Dendritic cell treated with granulocyte-macrophage colony-stimulating factor and Interleukin-4, amounts not matched to agents 40 ng/mL and 50 ng/mL, for 4 days (primary cell): ENCODE results near the gene SPARC.
"Not testable (repeated sequence)": the region's sequence is repeated elsewhere in the genome, so short reads cannot be mapped to it uniquely, and the experiment has no call there.

Experiments used
- H3K27ac Mint-ChIP-seq: one replicate; pipeline ENCODE4 v1.8.0; 2022; ENCODE audit warnings: mild to moderate bottlenecking, mixed read lengths
- H3K27me3 Mint-ChIP-seq: one replicate; pipeline ENCODE4 v1.8.0; 2022; ENCODE audit warnings: mild to moderate bottlenecking, mixed read lengths
- H3K36me3 Mint-ChIP-seq: one replicate; pipeline ENCODE4 v1.8.0; 2022; ENCODE audit warnings: low read depth, mixed read lengths
- H3K4me1 Mint-ChIP-seq: one replicate; pipeline ENCODE4 v1.8.0; 2022; ENCODE audit warnings: low read depth, mixed read lengths
- H3K4me3 Mint-ChIP-seq: one replicate; pipeline ENCODE4 v1.8.0; 2022; ENCODE audit warnings: mild to moderate bottlenecking, moderate library complexity, mixed read lengths
- H3K9me3 Mint-ChIP-seq: one replicate; pipeline ENCODE4 v1.8.0; 2022; ENCODE audit warnings: mixed read lengths
- intact Hi-C: fragments of 100-400 bp; cut with micrococcal nuclease; formaldehyde crosslinking; loops from one replicate; pipeline ENCODE4 v1.15.0; 2022

Gene SPARC, protein sequence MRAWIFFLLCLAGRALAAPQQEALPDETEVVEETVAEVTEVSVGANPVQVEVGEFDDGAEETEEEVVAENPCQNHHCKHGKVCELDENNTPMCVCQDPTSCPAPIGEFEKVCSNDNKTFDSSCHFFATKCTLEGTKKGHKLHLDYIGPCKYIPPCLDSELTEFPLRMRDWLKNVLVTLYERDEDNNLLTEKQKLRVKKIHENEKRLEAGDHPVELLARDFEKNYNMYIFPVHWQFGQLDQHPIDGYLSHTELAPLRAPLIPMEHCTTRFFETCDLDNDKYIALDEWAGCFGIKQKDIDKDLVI

DNA sequence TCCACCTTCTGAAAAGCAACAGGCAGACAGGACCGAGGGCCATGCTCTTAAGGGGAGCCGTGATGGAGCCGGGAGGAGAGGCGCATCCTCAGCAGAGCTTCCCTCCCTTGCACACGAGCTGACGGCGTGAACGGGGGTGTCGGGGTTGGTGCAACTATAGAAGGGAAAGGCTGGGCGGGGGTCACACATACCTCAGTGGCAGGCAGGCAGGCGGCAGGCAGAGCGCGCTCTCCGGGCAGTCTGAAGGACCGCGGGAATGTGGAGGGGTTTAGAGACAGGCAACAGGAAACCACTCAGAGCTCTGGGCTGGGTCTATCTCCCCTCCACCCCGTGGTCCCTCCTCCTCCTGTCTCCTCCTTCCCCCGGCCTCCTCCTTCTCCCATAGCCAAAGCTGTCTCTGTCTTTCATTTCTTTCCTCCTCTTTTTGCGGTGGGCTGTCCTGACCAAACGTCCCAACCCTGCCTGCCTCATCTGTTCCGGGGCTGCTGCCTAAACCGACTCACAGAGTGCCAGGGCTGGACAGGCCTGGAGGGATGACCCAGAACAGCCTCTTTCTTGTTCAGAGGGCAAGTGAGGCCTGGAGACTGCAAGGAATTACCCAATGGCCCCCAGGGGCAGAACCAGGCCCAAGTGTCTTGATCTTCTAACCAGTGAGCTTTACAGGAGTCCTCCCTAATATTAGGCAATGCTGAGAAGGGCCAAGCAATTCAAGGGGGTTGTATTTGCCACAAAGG lies at the start of gene SPARC:
Gene SPARC, minus strand, starts transcription at position 242 of the 734 bp plus-strand sequence. CDS start 10,727 bp downstream, outside the sequence.
- Mint-ChIP-seq H3K27me3 (peaks cover 14% of the 10 kb centered on the region), H3K4me3 (peak within 1 kb of the TSS; percentile 54), H3K27ac (no peak within 1 kb of the TSS), H3K9me3 (no peaks in the 10 kb centered on the region), H3K36me3 (no peaks in the 10 kb centered on the region), H3K4me1 (peaks cover 54% of the 10 kb centered on the region)
- intact Hi-C loops = no loop called here

GRCh38 chr5:151735646-151736045 lies 48.9 kb upstream of the SPARC start:
- Mint-ChIP-seq H3K9me3 (no peaks in the 10 kb centered on the region), H3K4me1 (peaks cover 2% of the 10 kb centered on the region), H3K27ac (no peak overlapping the region), H3K4me3 (no peak overlapping the region), H3K27me3 (no peaks in the 10 kb centered on the region), H3K36me3 (peaks cover 73% of the 10 kb centered on the region)
- intact Hi-C loops = no loop called here

DNA sequence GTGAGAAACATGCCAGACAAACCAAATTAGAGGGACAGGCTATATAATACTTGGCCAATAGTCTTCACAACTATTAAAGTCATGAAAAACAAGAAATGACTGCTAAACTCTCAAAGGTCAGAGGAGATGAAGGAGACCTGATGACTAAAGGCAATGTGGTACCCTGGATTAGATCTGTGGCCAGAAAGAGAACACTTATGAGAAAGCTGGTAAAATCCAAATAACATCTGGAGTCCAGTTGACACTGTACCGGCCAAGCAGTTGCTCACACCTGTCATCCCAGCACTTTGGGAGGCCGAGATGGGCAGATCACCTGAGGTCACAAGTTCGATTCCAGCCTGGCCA lies 47.3 kb upstream of the SPARC start:
- no peak overlapping the region for H3K4me3 Mint-ChIP-seq
- no peaks in the 10 kb centered on the region for H3K4me1 Mint-ChIP-seq
- peaks cover 13% of the 10 kb centered on the region for H3K9me3 Mint-ChIP-seq
- intact Hi-C loops = no loop called here
- H3K27ac Mint-ChIP-seq = no peak overlapping the region
- H3K36me3 Mint-ChIP-seq = peaks cover 73% of the 10 kb centered on the region
- no peaks in the 10 kb centered on the region for H3K27me3 Mint-ChIP-seq

- H3K36me3 Mint-ChIP-seq = peaks cover 70% of the 10 kb centered on the region
- H3K9me3 Mint-ChIP-seq = peaks cover 14% of the 10 kb centered on the region
- H3K27ac Mint-ChIP-seq = no peak overlapping the region
- intact Hi-C loops = no loop called here
- no peaks in the 10 kb centered on the region for H3K27me3 Mint-ChIP-seq
- no peak overlapping the region for H3K4me3 Mint-ChIP-seq
- H3K4me1 Mint-ChIP-seq = no peaks in the 10 kb centered on the region
These were observed 46.8 kb upstream of the SPARC start for GRCh38 chr5:151733358-151734063.

DNA sequence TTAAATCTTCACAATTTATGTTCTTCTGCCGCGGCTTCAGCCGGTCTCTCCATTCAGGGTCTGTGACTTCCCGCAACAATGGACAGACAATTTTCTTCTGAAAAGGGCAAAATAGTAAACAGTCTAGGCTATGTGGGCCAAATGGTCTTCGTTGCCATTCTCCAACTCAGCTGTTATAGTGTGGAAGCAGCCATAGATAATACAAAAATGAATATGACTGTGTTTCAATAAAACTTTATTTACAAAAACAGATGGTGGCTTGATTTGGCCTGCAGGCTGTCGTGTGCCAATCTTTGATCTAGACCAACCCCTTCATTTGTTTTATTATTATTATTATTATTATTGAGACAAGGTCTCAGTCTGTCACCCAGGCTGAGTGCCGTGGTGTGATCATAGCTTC lies 43.7 kb upstream of the SPARC start:
- Mint-ChIP-seq H3K4me1 (no peaks in the 10 kb centered on the region), H3K4me3 (no peak overlapping the region), H3K27me3 (no peaks in the 10 kb centered on the region), H3K9me3 (peaks cover 14% of the 10 kb centered on the region), H3K36me3 (peaks cover 56% of the 10 kb centered on the region), H3K27ac (no peak overlapping the region)
- intact Hi-C loops = no loop called here

GRCh38 chr5:151729597-151729996 lies 42.9 kb upstream of the SPARC start:
- H3K4me3 Mint-ChIP-seq, H3K4me1 Mint-ChIP-seq, H3K27ac Mint-ChIP-seq, H3K27me3 Mint-ChIP-seq, intact Hi-C loops: not testable (repeated sequence)
- Mint-ChIP-seq H3K9me3 (peaks cover 14% of the 10 kb centered on the region), H3K36me3 (peaks cover 55% of the 10 kb centered on the region)

DNA sequence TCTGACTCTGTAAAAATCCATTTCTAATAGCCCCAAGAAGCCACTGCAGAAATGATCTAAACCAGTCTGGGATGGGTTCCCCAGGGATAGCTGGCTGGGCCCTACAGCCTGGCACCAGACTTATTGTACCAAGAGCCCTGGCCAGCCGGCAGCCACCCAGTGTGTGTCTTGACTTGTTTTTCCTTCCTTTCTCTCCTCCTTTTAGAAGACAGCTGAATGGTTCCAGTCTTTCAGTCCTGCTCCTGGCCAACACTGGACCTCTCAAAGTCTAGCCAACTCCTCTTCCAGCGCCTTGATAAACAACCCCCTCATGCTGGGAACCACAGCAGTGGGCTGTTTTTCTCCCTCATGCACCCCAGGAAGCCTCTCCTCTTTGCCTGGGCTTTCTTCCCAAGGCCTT lies 37.6 kb upstream of the SPARC start:
- intact Hi-C loops = no loop called here
- peaks cover 4% of the 10 kb centered on the region for H3K9me3 Mint-ChIP-seq
- no peaks in the 10 kb centered on the region for H3K27me3 Mint-ChIP-seq
- H3K27ac Mint-ChIP-seq = no peak overlapping the region
- no peak overlapping the region for H3K4me3 Mint-ChIP-seq
- peaks cover 23% of the 10 kb centered on the region for H3K4me1 Mint-ChIP-seq
- H3K36me3 Mint-ChIP-seq = peaks cover 11% of the 10 kb centered on the region

- intact Hi-C loops = no loop called here
- Mint-ChIP-seq H3K27me3 (no peaks in the 10 kb centered on the region), H3K9me3 (no peaks in the 10 kb centered on the region), H3K4me1 (peaks cover 26% of the 10 kb centered on the region), H3K27ac (no peak overlapping the region), H3K36me3 (peaks cover 7% of the 10 kb centered on the region), H3K4me3 (no peak overlapping the region)
These were observed 35.8 kb upstream of the SPARC start for GRCh38 chr5:151722546-151722945.

GRCh38 chr5:151721812-151722391 lies 35.2 kb upstream of the SPARC start:
- peaks cover 28% of the 10 kb centered on the region for H3K4me1 Mint-ChIP-seq
- intact Hi-C loops = no loop called here
- peaks cover 7% of the 10 kb centered on the region for H3K36me3 Mint-ChIP-seq
- H3K9me3 Mint-ChIP-seq = no peaks in the 10 kb centered on the region
- H3K27ac Mint-ChIP-seq = no peak overlapping the region
- H3K4me3 Mint-ChIP-seq = no peak overlapping the region
- no peaks in the 10 kb centered on the region for H3K27me3 Mint-ChIP-seq

DNA sequence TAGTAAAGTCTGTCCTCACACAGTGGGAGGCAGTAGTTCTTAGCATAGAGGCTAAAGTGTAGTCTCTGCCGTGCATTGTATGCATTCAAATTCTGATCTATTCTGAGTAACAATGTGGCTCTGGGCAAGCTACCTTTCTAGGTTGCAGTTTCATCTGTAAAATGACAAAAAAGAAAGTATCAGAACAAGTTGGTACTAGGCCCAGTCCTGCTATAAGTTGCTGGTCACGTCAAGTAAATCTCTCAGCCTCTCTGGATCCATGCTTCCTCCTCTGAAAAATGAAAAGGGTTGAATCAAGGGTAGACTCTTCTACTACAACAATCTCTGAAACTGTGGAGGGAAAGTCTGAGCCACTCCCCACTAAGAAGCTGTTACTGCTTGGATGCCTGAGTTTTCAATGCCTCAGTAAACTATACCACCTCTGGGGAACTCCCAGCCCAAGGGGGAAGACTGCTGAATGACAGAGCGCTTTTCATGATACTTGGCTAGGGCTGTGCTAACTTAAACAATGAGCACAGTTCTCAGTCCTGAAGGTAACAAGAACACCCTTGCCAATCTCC lies 34.5 kb upstream of the SPARC start:
- intact Hi-C loops = no loop called here
- Mint-ChIP-seq H3K4me1 (peaks cover 28% of the 10 kb centered on the region), H3K27ac (no peak overlapping the region), H3K4me3 (no peak overlapping the region), H3K36me3 (peaks cover 3% of the 10 kb centered on the region), H3K9me3 (no peaks in the 10 kb centered on the region), H3K27me3 (no peaks in the 10 kb centered on the region)

DNA sequence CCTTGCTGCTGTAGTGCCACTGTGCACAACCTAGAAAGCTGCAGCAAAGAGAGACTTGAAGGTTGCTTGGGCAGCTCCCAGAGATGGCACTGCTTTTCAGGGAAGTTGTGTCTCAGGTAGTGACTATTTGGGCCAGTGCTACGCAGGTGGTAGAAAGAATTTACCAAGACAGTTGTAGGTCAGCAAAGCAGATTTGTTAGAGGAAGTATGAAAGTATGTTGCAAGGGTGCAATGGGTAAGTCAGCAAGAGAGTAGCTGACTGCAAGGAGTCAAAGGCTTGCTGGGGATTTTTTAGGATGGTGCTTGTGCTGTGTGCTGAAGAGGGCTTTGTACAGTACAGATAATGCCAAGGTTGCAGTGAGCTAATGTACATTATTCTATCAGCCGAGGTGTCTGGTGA lies 33.5 kb upstream of the SPARC start:
- peaks cover 28% of the 10 kb centered on the region for H3K4me1 Mint-ChIP-seq
- no peaks in the 10 kb centered on the region for H3K27me3 Mint-ChIP-seq
- intact Hi-C loops = no loop called here
- no peak overlapping the region for H3K27ac Mint-ChIP-seq
- no peaks in the 10 kb centered on the region for H3K36me3 Mint-ChIP-seq
- H3K4me3 Mint-ChIP-seq = no peak overlapping the region
- H3K9me3 Mint-ChIP-seq = no peaks in the 10 kb centered on the region

GRCh38 chr5:151719228-151720000 lies 32.7 kb upstream of the SPARC start:
- H3K4me1 Mint-ChIP-seq = peaks cover 28% of the 10 kb centered on the region
- no peaks in the 10 kb centered on the region for H3K9me3 Mint-ChIP-seq
- intact Hi-C loops = loop anchor here (2.0 kb wide), 1 partner anchor 61 kb away; no protein-coding TSS in a partner anchor
- H3K36me3 Mint-ChIP-seq = no peaks in the 10 kb centered on the region
- H3K27me3 Mint-ChIP-seq = no peaks in the 10 kb centered on the region
- H3K4me3 Mint-ChIP-seq = no peak overlapping the region
- H3K27ac Mint-ChIP-seq = no peak overlapping the region

GRCh38 chr5:151718646-151719045 lies 31.9 kb upstream of the SPARC start:
- H3K27ac Mint-ChIP-seq = no peak overlapping the region
- no peaks in the 10 kb centered on the region for H3K9me3 Mint-ChIP-seq
- H3K27me3 Mint-ChIP-seq = no peaks in the 10 kb centered on the region
- no peak overlapping the region for H3K4me3 Mint-ChIP-seq
- intact Hi-C loops = loop anchor here (2.0 kb wide), 1 partner anchor 60 kb away; no protein-coding TSS in a partner anchor
- peaks cover 28% of the 10 kb centered on the region for H3K4me1 Mint-ChIP-seq
- no peaks in the 10 kb centered on the region for H3K36me3 Mint-ChIP-seq
